ENCODE results near the gene MTFR1L.

- no peak for TF ChIP-seq CTCF (IDR thresholded peaks at IDR 0.05)
- TF ChIP-seq POLR2A (IDR thresholded peaks at IDR 0.05), result no peak
Measured at GRCh38 chr1:25800703-25801377, 18.9 kb upstream of the MTFR1L start.

Data from thyroid gland (tissue), 4 donors.